GM18868 (cell line): ENCODE results near the gene RAD51B.
"Not testable (repeated sequence)": the region's sequence is repeated elsewhere in the genome, so short reads cannot be mapped to it uniquely, and the experiment has no call there.

ENCODE experiments used
- ATAC-seq: cut with Tn5 transposase; IDR thresholded peaks from one replicate; pipeline ENCODE4 v1.9.1; 2021; ENCODE audit warnings: mild to moderate bottlenecking, moderate library complexity; ENCODE audit not compliant: unreplicated experiment

RAD51B gene

GRCh38 chr14:68062651-68063050, 243.1 kb downstream of the RAD51B start:
- ATAC-seq, result no peak

GRCh38 chr14:68065322-68065721, 245.7 kb downstream of the RAD51B start:
- ATAC-seq, result no peak

GRCh38 chr14:68074765-68075381, 255.3 kb downstream of the RAD51B start:
- no peak for ATAC-seq

- no peak for ATAC-seq
These were observed 255.9 kb downstream of the RAD51B start for GRCh38 chr14:68075382-68076029.

GRCh38 chr14:68076451-68076850, 256.9 kb downstream of the RAD51B start:
- ATAC-seq, result no peak

GRCh38 chr14:68079941-68080697, 260.5 kb downstream of the RAD51B start:
- no peak for ATAC-seq

GRCh38 chr14:68081489-68081888, 261.9 kb downstream of the RAD51B start:
- peak; percentile 72 for ATAC-seq

- no peak for ATAC-seq
These were observed 263.2 kb downstream of the RAD51B start for GRCh38 chr14:68082698-68083291.

- ATAC-seq, result no peak
These were observed 264.7 kb downstream of the RAD51B start for GRCh38 chr14:68084256-68084655.

GRCh38 chr14:68085742-68086141, 266.2 kb downstream of the RAD51B start:
- ATAC-seq, result no peak

- ATAC-seq, result no peak
These were observed 268.9 kb downstream of the RAD51B start for GRCh38 chr14:68088451-68088854.

- peak; percentile 74 for ATAC-seq
These were observed 269.7 kb downstream of the RAD51B start for GRCh38 chr14:68089146-68089731.

- ATAC-seq, result no peak
These were observed 274.6 kb downstream of the RAD51B start for GRCh38 chr14:68094158-68094557.

- no peak for ATAC-seq
These were observed 275.2 kb downstream of the RAD51B start for GRCh38 chr14:68094752-68095151.

- ATAC-seq, result no peak
These were observed 278.1 kb downstream of the RAD51B start for GRCh38 chr14:68097727-68098126.

- ATAC-seq, result no peak
These were observed 279.3 kb downstream of the RAD51B start for GRCh38 chr14:68098834-68099233.

GRCh38 chr14:68099495-68100045, 280.0 kb downstream of the RAD51B start:
- ATAC-seq, result no peak

- ATAC-seq, result not testable (repeated sequence)
These were observed 282.2 kb downstream of the RAD51B start for GRCh38 chr14:68101715-68102301.

- ATAC-seq, result no peak
These were observed 284.3 kb downstream of the RAD51B start for GRCh38 chr14:68103853-68104252.

GRCh38 chr14:68104518-68104917, 284.9 kb downstream of the RAD51B start:
- no peak for ATAC-seq

GRCh38 chr14:68105816-68106215, 286.2 kb downstream of the RAD51B start:
- ATAC-seq, result no peak
